ENCODE measurements around the gene CDH13. TPM values are rescaled to one million over a fixed set of nuclear protein-coding genes. Genes with fewer than 3 reads are reported as not detected.

Gene CDH13
- total and polyA plus RNA-seq, 2 of the 8 experiments (the other 6 are each of a cell fraction or from before 2014, with no cell fraction given) = 2.3 to 2.4 TPM

DNA sequence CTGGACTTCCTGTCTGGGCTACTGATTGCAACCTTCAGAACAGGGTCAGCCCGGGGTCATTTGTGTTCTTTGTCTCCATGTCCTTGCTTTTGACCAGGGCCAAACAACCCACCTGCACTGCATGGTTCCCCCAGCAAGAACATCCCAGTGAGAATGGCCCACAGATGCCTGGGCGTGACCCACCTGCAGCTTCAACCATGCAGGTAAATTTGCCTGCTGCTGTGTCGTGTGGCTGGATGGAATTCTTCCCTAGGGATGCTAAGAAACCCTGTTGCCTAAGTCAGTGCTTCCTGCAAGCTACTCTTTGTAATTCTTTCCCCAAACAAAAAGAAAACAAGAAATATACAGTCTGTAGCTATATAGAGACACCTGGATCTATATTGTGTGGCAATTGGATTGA lies 12.5 kb downstream of the CDH13 start:
- no peak for FAIRE-seq
- no peak overlapping the region for H3K4me2 ChIP-seq (ENCODE audit: insufficient read depth in 1 of 2, low read depth in 2 of 2, low read length in 2 of 2)

More for the DNA sequence above, 12.5 kb downstream of the CDH13 start:
- Histone ChIP-seq H2BK120ac (replicated peaks; ENCODE audit: low read depth, low read length) (no peak overlapping the region), H4K5ac (ENCODE audit: insufficient read length, low read depth, low read length) (no peak overlapping the region), H3K9ac (replicated peaks in 1 of 4; ENCODE audit: extremely low read depth in 1 of 4, low read depth in 3 of 4, low read length in 3 of 4) (no peak overlapping the region), H3K36me3 (ENCODE audit: control insufficient read depth in 2 of 4, insufficient read depth in 4 of 4, low read length in 3 of 4) (no peaks in the 10 kb centered on the region), H3K4me3 (ENCODE audit: extremely low read depth in 1 of 4, insufficient read depth in 2 of 4, low read depth in 3 of 4, low read length in 4 of 4) (no peak overlapping the region), H2BK12ac (ENCODE audit: low read depth, low read length) (no peak overlapping the region), H3K27me3 (replicated peaks in 1 of 4; ENCODE audit: control insufficient read depth in 3 of 4, extremely low read depth in 1 of 4, insufficient read depth in 3 of 4, low read length in 3 of 4) (no peaks in the 10 kb centered on the region), H2BK20ac (ENCODE audit: low read length) (no peak overlapping the region), H3K23me2 (ENCODE audit: low read depth, low read length) (no peaks in the 10 kb centered on the region), H3K18ac (ENCODE audit: extremely low read depth, low read length) (no peak overlapping the region), H2BK5ac (ENCODE audit: low read depth, low read length) (no peak overlapping the region), H4K8ac (ENCODE audit: extremely low read depth, insufficient read depth, low read length) (no peak overlapping the region), H2AFZ (ENCODE audit: low read length) (no peak overlapping the region), H3K4ac (replicated peaks; ENCODE audit: insufficient read length, low read depth, low read length) (no peak overlapping the region), H4K20me1 (replicated peaks in 1 of 2; ENCODE audit: control insufficient read depth in 1 of 2, insufficient read depth in 2 of 2, low read length in 2 of 2) (no peaks in the 10 kb centered on the region), H4K91ac (replicated peaks; ENCODE audit: insufficient read length, low read length) (no peak overlapping the region), H2AK5ac (ENCODE audit: low read depth, low read length) (no peak overlapping the region), H3K79me1 (ENCODE audit: low read depth, low read length) (0 out of 2 replicates have a peak, but pooled peaks cover 1% of the 10 kb centered on the region), H3K23ac (ENCODE audit: insufficient read length) (no peak overlapping the region), H3K27ac (ENCODE audit: low read depth, low read length) (no peak overlapping the region), H2BK15ac (ENCODE audit: low read length) (no peak overlapping the region), H3K4me1 (replicated peaks in 1 of 4; ENCODE audit: control insufficient read depth in 3 of 4, insufficient read depth in 4 of 4, low read length in 3 of 4) (peaks cover 0 to 5% (median 3%) of the 10 kb centered on the region in 4 experiments; a peak in 3 of 7 replicates), H3K56ac (replicated peaks; ENCODE audit: insufficient read length, low read depth, low read length) (no peak overlapping the region), H3K14ac (ENCODE audit: insufficient read length) (no peak overlapping the region), H3K79me2 (ENCODE audit: control insufficient read depth in 1 of 2, insufficient read depth in 2 of 2, low read length in 2 of 2) (no peaks in the 10 kb centered on the region), H3K9me3 (ENCODE audit: insufficient read depth in 2 of 2, low read depth in 1 of 2, low read length in 1 of 2) (no peaks in the 10 kb centered on the region)
- TF ChIP-seq BCL11A (IDR thresholded peaks at IDR 0.05; ENCODE audit: low read depth in 2 of 2, low read length in 2 of 2) (no peak), EP300 (IDR thresholded peaks at IDR 0.05; ENCODE audit: borderline replicate concordance in 1 of 2, low read depth in 2 of 2, low read length in 2 of 2) (no peak), CEBPB (IDR thresholded peaks at IDR 0.05; ENCODE audit: low read depth, low read length) (no peak)
- ChIA-PET POLR2A (ENCODE audit: partially characterized antibody) (no interaction called here), CTCF (ENCODE audit: partially characterized antibody) (interaction anchor here (0.6 to 3.3 kb wide), 41 partner anchors 8 to 786 kb away, joined by 3 to 37 read pairs (median 5); partner anchors contain the start of gene CDH13)
- DNase-seq (ENCODE audit: low read depth in 1 of 2, low spot score in 2 of 2) = no peak
- 81% methylated on average over 3 of the region's 3 CpGs; no CpG with 5 or more reads in 1 of the 2 experiments for whole genome bisulfite sequencing, 2 experiments (ENCODE audit: extremely low coverage in 1 of 2, insufficient coverage in 1 of 2, insufficient read length in 1 of 2, insufficient replicate concordance in 2 of 2, low coverage in 1 of 2, low lambda C conversion rate in 2 of 2, missing lambda C conversion rate in 1 of 2)
